Measurements from ENCODE around the gene APP.

APP gene

GRCh38 chr21:26100573-26100972, 70.0 kb downstream of the APP start:
- peaks cover 12% of the 10 kb centered on the region for H3K36me3 ChIP-seq
- H3K9me3 ChIP-seq = no peaks in the 10 kb centered on the region
- DNase-seq = no peak
- no peak overlapping the region for H3K4me3 ChIP-seq (ENCODE audit: low read depth, low read length)
- no peak for TF ChIP-seq CTCF (IDR thresholded peaks at IDR 0.05; ENCODE audit: low read depth, low read length)
- H3K4me1 ChIP-seq = peaks cover 29% of the 10 kb centered on the region
- H3K27me3 ChIP-seq = no peaks in the 10 kb centered on the region

- TF ChIP-seq CTCF (IDR thresholded peaks at IDR 0.05; ENCODE audit: low read depth, low read length) = no peak
- peak overlapping the region; percentile 39 for H3K4me3 ChIP-seq (ENCODE audit: low read depth, low read length)
- H3K4me1 ChIP-seq = peaks cover 29% of the 10 kb centered on the region
- no peaks in the 10 kb centered on the region for H3K27me3 ChIP-seq
- peak; percentile 29 for DNase-seq
- no peaks in the 10 kb centered on the region for H3K9me3 ChIP-seq
- H3K36me3 ChIP-seq = peaks cover 12% of the 10 kb centered on the region
Observed at GRCh38 chr21:26099610-26100219, 70.9 kb downstream of the APP start.

GRCh38 chr21:26098772-26099397, 71.7 kb downstream of the APP start:
- no peak for DNase-seq
- H3K27me3 ChIP-seq = no peaks in the 10 kb centered on the region
- H3K36me3 ChIP-seq = peaks cover 4% of the 10 kb centered on the region
- peaks cover 29% of the 10 kb centered on the region for H3K4me1 ChIP-seq
- no peak for TF ChIP-seq CTCF (IDR thresholded peaks at IDR 0.05; ENCODE audit: low read depth, low read length)
- H3K4me3 ChIP-seq (ENCODE audit: low read depth, low read length) = peak overlapping the region; percentile 39
- H3K9me3 ChIP-seq = no peaks in the 10 kb centered on the region

GRCh38 chr21:26097475-26097874, 73.1 kb downstream of the APP start:
- H3K36me3 ChIP-seq = no peaks in the 10 kb centered on the region; the same call in 1 of the 2 replicates
- peaks cover 29% of the 10 kb centered on the region for H3K4me1 ChIP-seq
- TF ChIP-seq CTCF (IDR thresholded peaks at IDR 0.05; ENCODE audit: low read depth, low read length) = no peak
- H3K27me3 ChIP-seq = no peaks in the 10 kb centered on the region
- no peaks in the 10 kb centered on the region for H3K9me3 ChIP-seq
- no peak overlapping the region for H3K4me3 ChIP-seq (ENCODE audit: low read depth, low read length)
- no peak for DNase-seq

GRCh38 chr21:26096494-26097371, 73.8 kb downstream of the APP start:
- no peaks in the 10 kb centered on the region for H3K9me3 ChIP-seq
- H3K36me3 ChIP-seq = no peaks in the 10 kb centered on the region; the same call in 1 of the 2 replicates
- H3K4me3 ChIP-seq (ENCODE audit: low read depth, low read length) = no peak overlapping the region
- peaks cover 29% of the 10 kb centered on the region for H3K4me1 ChIP-seq
- DNase-seq = peak; percentile 49
- TF ChIP-seq CTCF (IDR thresholded peaks at IDR 0.05; ENCODE audit: low read depth, low read length) = no peak
- H3K27me3 ChIP-seq = no peaks in the 10 kb centered on the region
